Stimulated activated CD4-positive, alpha-beta T cell treated with anti-CD3 and anti-CD28 coated beads, Interleukin-15, amount 100 ng/mL, for 1 hour (primary cell): ENCODE results near the gene STXBP2.
A peak's percentile ranks its signal among the peaks of the same experiment; 100 is the strongest.

Source experiments
- DNase-seq, 2 donors: peaks; one replicate each; pipeline ENCODE4 v3.0.0-alpha.2; 2020; ENCODE audit warnings: low read depth in 1 of 2, low spot score in 1 of 2

The STXBP2 gene

DNA sequence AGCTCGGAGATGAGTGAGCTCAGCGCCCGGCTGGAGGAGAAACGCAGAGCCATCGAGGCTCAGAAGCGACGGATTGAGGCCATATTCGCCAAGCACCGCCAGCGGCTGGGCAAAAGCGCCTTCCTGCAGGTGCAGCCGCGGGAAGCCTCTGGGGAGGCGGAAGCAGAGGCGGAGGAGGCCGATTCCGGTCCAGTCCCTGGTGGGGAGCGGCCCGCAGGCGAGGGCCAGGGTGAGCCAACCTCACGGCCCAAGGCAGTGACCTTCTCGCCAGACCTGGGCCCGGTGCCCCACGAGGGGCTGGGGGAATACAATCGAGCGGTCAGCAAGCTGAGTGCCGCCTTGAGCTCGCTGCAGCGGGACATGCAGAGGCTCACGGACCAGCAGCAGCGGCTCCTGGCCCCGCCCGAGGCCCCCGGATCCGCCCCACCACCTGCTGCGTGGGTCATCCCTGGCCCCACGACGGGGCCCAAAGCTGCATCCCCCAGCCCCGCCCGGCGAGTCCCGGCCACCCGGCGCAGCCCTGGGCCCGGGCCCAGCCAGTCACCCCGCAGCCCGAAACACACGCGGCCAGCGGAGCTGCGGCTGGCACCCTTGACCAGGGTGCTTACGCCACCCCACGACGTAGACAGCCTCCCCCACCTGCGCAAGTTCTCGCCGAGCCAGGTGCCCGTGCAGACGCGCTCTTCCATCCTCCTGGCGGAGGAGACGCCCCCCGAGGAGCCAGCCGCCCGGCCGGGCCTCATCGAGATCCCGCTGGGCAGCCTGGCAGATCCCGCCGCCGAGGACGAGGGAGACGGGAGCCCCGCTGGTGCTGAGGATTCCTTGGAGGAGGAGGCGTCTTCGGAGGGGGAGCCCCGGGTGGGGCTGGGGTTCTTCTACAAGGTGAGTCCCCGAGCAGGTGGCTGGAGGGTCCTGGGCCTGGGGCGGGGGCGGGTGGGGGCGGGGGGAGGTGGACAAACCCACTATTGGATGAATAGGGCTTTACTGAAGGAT lies 24.3 kb upstream of the STXBP2 start:
- DNase-seq = no peak

DNA sequence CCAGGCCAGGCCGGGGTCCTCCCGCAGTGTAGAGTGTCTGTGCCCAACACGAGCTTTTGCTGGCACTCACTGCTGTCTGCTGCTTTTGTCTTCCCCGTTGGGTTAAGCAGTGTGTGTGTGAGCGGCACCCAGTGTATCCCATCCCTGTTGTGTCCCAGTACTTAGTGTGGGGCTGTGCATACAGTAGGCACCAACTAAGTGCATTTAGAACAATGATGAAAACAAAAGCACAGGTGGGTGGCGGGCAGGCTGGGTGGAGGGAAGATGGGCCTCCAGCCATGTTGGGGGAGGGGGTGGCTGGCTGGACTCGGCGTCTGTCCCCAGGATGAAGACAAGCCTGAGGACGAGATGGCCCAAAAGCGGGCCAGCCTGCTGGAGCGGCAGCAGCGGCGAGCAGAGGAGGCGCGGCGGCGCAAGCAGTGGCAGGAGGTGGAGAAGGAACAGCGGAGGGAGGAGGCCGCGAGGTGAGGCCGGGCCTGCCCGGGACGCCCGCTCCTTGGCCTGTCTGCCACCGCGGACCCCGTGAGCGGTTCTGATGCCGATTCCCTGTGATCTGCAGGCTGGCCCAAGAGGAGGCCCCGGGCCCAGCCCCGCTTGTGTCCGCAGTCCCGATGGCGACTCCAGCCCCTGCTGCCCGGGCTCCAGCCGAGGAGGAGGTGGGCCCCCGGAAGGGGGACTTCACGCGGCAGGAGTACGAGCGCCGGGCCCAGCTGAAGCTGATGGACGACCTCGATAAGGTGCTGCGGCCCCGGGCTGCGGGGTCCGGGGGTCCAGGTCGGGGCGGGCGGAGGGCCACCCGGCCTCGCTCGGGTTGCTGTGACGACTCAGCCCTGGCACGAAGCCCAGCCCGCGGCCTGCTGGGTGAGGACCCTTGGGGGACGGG lies 21.8 kb upstream of the STXBP2 start:
- no peak for DNase-seq

DNA sequence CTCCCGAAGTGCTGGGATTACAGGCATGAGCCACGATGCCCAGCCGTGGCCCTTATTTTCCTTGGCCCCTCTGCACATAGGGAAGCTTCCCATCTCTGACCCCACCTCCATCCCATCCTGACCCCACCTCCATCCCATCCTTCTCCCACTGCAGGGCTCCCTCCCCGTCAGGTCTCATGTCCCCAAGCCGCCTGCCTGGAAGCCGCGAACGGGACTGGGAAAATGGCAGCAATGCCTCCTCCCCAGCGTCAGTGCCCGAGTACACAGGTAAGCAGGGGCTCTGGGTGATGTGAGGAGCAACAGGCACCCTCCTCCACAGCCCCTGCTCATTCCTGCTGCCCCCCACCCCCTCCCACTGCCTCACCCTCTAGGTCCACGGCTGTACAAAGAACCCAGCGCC lies 19.7 kb upstream of the STXBP2 start:
- DNase-seq = no peak

DNA sequence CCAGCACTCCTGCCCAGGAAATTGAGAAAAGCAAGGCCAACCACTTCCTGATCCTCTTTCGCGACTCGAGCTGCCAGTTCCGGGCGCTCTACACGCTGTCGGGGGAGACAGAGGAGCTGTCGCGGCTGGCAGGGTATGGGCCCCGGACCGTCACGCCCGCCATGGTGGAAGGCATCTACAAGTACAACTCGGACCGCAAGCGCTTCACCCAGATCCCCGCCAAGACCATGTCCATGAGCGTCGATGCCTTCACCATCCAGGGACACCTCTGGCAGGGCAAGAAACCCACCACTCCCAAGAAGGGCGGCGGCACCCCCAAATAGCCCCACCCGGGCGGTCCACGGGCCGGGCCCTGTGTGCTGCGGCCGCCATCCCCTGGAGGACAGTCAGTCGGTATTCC lies 19.2 kb upstream of the STXBP2 start:
- DNase-seq = no peak

DNA sequence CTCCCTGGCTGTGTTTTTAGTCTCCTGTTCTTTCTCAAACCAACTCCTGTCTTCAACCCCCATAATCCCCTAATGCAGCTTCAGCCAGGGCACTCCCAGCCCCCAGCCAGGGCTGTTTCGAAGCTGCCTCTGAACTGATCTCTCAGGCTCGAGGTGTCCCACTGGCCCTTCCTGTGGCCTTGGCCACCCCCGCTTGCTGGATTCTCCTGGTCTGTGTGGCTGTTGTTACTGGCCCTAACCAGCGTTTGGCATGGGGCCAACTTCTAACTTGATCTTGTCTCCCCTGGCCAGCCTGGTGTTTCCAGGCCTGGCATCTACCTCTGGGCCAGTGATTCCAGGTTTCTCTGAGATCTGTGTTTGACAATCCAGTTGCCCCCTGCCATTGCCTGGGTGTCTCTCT lies 18.6 kb upstream of the STXBP2 start:
- DNase-seq = no peak

DNA sequence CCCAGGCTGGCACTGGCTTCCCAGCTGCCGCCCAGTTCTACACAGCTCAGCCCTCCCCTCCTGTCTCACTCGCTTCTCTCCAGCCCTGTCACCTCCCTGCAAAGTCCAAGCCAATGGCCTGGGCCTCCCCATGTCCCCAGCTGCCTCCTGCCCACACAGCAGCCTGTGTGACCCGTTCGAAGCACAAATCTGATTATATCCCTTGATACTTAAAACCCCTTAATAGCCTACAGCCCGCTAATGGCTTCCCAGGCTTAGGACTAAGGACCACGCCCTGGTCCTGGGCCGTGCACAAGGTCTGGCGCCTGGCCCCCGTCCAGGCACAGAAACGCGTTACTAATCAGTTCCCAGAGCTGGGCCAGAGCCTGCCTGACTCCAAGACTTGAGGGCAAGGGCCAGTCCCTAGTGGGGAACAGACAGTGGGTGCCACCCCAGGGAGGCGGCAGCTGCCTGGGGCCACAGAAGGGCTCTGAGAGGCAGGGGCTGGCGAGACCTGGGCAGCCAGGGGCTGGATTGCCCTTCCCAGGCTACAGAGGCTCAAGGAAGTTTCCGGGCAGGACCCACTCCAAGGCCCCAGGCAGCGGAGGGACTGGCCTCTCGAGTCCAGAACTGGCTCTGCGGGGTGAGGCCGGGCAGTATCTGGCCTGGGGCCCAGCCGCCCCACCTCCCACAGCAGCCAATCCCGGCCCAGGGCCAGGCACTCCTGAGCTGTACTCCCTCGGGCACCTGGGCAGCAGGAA lies 18.0 kb upstream of the STXBP2 start:
- no peak for DNase-seq

DNA sequence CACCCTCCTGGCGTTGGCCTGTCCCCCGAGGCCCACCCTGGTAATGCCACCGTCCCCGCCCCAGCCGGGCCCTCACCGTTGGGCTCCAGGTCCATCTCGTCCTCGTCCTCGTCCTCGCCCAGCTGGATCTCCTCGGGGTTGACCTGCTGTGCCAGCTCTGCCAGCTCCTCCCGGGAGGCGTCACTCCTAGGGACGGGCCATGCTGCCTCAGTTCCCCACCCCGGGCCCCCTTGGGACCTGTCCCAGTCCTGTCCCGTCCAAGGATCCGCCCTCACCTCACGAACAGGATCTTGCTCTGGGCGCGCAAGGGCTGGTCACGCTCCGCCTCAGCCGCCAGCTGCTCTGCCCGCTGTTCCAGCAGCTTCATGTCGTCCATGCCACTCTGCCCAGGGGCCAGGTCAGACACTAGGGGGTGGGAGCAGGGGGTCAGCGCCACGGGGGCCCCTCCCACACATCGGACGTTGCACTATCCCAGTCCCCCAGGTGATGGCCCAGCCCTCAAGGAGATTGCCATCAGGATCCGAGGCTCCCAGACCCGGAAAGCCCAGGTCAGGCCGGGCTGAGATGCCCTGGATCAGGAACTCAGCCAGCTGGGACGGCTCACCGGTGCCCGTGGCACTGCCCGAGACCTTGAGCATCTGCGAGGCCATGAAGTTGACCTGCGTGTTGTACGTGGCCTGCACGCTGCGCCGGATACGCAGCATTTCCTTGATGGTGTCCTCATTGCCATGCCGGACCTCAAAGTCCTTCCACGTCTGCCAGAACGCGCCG lies 17.1 kb upstream of the STXBP2 start:
- DNase-seq = no peak

DNA sequence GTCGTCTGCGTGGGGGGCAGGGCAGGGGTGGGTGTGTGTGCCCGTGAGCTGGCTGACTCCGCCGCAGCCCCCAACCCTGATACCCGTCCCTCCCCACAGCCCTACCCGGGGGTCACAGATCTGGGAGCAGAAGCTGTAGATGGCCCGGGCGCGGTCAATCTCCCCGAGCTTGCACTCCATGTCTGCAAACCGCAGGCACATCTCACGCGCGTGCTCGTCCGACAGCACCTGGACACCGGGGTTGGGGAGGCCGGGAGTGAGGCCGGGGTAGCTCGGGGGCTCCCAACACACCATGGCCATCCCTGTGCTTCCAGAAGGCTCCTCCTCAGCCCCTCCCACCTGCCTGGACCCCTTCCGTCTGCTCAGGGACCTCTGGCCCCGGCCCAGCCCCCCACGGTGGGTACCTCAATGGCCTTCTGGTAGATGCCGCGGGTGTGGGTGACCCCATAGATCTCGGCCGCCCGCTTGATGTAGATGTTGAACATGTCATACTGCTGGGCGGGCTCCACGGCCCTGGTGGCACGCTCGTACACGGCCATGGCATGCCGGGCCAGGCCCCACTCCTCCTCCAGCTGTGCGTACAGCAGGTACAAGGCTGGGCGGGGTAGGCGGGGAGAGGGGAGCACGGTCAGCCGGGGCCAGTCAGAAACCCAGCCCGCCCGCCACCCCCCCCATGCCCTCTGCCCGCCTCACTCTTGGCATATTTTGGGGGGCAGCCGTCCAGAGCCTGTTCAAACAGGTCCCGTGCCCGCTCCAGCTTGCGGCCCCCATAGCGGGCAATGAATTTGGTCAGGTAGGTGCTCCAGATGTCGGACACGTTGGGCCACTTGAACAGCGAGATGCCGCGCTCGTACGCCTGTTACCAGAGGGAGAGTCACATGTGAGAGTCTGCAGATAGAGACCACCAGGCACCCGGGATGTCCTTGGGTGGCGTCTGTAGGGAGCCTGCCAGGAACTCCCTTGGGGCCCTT lies 16.2 kb upstream of the STXBP2 start:
- DNase-seq = no peak

DNA sequence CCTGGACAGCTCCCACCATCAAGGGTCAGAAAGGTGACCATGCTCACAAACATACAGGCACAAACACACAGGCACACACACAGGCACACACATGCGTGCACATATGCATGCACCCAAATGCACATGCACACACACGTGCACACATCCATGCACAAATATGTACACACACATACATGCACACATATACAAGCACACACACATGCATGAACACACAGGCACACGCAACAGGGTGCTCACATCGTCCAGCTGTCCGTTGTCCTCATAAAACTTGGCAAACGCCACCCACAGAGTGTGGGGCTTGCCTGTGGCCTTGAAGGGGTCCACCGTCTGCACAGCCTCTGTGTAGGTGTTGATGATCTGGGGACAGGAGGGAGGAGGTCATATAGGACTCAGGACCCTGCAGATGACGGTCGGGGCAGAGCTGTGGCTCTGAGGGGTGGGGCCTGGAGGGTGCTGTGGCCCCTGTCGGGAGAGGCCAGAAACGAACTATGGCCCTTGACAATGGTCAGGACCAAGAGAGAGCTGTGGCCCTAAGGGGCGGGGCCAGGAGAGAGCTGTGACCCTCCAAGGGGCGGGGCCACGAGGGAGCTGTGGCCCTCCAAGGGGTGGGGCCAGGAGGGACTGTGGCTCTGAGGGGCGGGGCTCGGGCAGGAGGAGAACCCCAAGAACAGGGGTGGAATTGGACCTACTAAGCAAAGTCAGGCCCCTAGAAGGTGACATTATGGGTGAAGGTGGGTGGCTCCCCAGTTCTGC lies 13.8 kb upstream of the STXBP2 start:
- no peak for DNase-seq

DNA sequence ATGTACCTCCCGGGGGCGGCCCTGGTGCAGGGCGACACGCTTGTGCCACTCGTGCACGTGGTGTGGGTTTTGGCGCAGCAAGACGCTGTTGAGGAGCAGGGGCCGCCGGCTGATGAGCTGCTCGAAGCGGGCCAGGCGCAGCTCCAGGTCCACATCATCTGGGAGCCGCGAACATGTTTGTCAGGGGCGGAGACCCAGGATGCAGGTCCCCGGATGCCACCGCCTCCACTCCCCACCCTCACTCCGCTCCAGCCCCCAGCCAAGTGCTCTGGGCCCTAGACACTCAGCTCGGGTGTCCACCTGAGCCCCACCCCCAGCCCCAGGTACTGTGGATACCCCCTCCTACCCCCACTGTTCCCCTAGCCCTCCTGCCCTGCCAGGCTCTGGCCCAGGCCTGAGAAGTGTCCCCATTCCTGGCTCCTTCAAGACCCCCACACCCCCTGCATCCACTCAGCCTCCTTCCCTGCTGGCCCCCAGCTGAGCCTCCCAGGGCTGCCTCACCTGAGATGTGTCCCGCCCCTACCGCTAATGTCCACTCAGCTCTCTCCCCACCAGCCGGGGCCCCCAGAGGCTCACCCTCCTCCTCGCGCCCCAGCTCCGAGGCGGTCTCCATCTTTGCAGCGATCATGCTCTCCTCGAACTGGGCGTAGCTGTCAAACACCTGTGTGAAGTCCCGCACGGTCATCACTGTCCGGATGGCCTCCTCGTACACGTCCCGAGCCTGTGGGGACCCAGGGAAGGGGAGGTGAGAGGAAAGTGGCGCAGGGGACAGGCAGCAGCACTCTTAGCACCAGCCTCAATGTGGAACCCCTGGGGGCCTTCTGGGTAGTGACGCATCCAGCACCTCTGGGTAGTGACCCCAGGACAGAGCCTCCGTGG lies 12.9 kb upstream of the STXBP2 start:
- DNase-seq = no peak

DNA sequence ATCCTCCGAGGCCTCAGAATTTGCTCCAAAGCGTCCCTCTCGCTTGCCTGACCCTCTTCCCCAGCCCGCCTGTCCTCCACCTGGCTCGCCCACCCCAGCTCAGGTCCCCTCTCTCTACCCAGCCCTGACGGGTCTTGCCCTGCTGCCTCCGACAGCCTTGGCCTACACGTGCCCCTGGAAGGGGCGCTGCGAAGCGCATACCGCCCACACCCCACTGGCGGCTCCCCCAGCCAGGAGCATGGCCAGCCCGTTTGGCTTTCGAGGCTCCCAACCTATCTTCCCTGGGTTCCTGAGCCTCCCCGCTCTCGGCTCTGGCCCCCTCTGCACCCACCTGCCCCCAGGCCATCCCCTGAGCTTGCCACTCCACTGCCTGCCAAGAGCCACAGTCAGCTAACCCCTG lies 12.1 kb upstream of the STXBP2 start:
- DNase-seq = no peak

DNA sequence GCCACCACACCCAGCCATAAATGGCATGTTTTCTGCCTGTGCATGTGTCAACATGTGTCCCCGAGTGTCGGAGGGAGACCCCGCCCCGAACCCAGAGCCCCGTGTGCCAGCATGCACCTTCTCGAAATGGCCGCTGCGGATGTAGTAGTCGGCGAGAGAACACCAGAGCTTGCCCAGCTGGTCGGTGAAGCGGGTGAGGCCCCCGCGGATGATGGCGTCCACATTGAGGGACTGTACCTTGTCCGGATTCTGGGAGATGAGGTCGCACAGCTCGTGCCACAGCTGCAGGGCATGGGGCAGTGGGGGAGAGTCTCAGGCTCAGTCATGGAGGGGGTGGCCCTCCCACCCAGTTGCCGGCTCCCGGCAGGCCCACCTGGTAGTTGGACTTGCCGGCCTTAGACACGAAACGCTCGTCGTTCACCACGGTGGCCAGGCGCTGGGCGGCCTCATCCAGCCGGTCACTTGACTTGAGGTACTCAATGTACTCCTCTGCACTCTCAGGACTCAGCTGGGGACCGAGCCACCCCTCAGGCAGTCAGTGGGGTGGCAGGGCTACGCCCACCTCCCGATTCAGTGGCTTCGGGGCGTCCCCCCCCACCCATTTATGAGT lies 11.0 kb upstream of the STXBP2 start:
- DNase-seq = no peak

DNA sequence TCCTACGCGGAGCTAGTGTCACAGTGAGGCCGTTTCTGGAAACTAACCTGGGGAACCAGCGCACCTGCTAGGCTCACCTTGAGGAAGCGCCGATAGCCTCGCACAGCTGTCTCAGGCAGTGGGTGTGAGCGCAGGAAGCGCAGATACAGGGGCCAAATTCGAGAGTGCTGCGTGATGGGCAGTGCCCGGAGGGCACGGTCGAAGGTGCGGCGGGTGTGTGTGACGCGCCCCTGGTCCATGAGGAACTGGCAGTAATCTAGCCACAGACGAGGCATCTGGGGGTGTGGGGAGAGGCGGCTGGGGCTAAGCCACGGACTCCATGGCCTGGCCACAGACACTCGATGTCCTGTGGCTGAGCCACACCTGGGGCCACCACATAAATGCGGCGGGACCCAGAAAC lies 9.7 kb upstream of the STXBP2 start:
- no peak for DNase-seq

DNA sequence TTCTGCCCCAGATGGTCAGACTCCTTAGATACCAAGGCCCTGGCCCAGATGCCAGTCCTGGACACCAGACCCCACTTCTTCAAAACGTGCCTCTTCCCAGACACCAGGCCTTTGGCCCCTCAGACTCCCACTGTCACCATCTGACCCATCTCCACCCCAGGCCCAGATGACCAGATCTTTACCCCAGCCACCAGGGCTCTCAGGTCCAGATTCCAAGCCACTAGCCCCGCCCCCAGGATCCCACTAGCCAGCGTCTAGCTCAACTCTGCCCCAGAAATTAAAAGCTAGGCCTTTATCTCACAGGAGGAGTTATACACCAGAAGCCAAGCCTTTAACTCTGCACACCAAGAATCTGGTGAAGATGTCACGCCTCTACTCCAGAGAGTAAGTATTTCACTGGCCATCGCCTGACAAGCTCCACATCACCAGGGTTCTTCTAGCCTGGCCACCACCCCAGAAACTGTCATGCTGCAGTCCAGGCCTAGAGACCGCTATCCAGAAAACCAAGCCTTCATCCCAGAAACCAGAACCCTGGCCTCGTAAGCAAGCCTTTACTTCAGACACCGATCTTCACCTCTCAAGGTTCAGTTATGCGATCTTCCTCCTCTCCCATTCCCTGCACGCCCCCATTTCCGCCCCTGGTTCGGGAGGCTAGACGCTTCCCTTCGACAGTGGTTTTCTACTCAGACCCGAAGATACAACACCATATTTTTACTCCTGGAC lies 8.2 kb upstream of the STXBP2 start:
- no peak for DNase-seq

DNA sequence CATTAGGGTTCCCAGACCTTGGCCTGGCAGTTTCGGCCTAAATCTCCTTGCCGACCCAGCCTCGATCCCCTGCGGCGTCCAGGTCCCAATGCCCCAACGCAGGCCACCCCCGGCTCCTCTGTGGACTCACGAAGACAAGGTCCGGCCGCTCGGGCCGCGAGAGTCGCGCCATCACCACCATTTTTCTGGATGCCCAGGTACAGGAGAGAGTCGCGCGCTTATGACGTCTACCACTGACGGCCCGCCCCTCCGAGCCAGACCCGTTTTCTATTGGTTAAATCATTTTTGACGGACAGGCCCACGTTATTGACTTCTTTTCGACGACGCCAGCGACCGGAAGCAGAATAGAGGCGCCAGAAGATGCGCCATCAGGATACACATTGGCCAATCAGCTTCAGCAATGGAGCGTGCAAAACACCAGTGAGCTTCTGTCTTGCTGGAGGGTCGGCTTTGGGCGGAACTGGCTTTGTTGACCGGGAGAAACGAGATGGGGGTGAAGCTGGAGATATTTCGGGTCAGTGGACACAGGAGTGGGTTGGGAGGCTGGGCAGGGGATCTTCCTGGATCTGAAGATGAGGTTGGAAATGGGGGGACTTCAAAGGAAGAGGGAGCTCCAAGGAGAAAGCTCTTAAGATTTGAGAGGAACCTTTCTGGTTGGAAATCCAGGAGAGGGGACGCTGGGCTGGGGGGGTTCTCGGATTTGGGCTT lies 7.4 kb upstream of the STXBP2 start, which contains the start of the genes PET100 and XAB2:
TSS of gene PET100 (plus strand) at position 447 of the 708 bp plus-strand sequence. CDS start at position 488, 41 bp downstream.
TSS of gene XAB2 (minus strand) at position 199 of the 708 bp plus-strand sequence. CDS start at position 181, 18 bp downstream.
- DNase-seq = peak; percentile 81 to 89

DNA sequence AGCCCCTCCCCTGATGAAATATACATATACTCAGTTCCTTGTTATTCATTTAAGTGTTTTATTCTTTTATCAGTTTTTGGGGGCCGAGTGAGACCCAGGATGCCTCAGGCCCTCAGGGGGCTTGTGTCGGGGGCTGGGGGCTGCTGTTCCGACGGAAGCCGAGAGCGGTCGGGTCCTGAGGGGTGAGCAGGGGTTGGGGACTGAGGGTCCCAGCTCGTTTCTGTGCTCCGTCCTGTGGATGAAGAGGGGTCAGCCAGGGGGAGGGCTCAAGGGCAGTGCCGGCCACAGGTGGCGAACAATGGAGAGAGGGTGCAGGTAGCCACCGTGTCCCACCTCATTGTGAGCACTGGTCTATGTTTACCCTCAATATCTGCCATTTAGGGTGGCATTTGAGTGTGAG lies 5.3 kb upstream of the STXBP2 start:
- no peak for DNase-seq
